K562 (cell line): ENCODE measurements around the gene GDF15. TPM values are rescaled to one million over a fixed set of nuclear protein-coding genes. Genes with fewer than 3 reads are reported as not detected.

Source experiments
- CBX3 ChIP-seq, 2 experiments: IDR thresholded peaks; 1 replicate in 1 of 2; 2 replicates in 1 of 2; pipeline ENCODE4 v1.6.1; 2012; ENCODE audit warnings: inconsistent platforms in 2 of 2, low read length in 2 of 2, borderline replicate concordance in 1 of 2, control low read depth in 1 of 2
- FOXJ2 ChIP-seq: fragments of 200-800 bp; sonication (Bioruptor generic); IDR thresholded peaks from 2 replicates; pipeline ENCODE4 v1.6.1; 2016; ENCODE audit warnings: missing genetic modification characterization, missing compliant biosample characterization
- FOXO4 ChIP-seq: fragments of 450-650 bp; formaldehyde crosslinking; IDR thresholded peaks from 2 replicates; pipeline ENCODE4 v1.4.0; 2020; ENCODE audit warnings: mild to moderate bottlenecking, moderate library complexity
- FOXP1 ChIP-seq: sonication (generic); formaldehyde crosslinking; IDR thresholded peaks from 2 replicates; pipeline ENCODE4 v1.8.0; 2022; ENCODE audit warnings: mild to moderate bottlenecking, missing genetic modification reagents
- GABPB2 ChIP-seq: fragments of 250-450 bp; sonication (Bioruptor Pico); conservative IDR thresholded peaks from 2 replicates; pipeline ENCODE4 v1.5.1; 2021; ENCODE audit warnings: mild to moderate bottlenecking
- HDAC2 ChIP-seq: fragments of 450-650 bp; IDR thresholded peaks from 2 replicates; pipeline ENCODE4 v1.6.1; 2016; ENCODE audit warnings: mild to moderate bottlenecking
- ILK ChIP-seq: fragments of 450-650 bp; IDR thresholded peaks from 2 replicates; pipeline ENCODE4 v1.6.1; 2016; ENCODE audit warnings: missing genetic modification characterization, low read depth, mild to moderate bottlenecking, missing compliant biosample characterization, moderate library complexity, borderline replicate concordance
- KLF1 ChIP-seq: fragments of 450-650 bp; IDR thresholded peaks from 2 replicates; pipeline ENCODE4 v1.6.1; 2016; ENCODE audit warnings: missing genetic modification characterization, missing compliant biosample characterization
- NCOA6 ChIP-seq: fragments of 450-650 bp; IDR thresholded peaks from 2 replicates; pipeline ENCODE4 v1.6.1; 2017; ENCODE audit warnings: mild to moderate bottlenecking
- NFYB ChIP-seq: IDR thresholded peaks from 2 replicates; pipeline ENCODE4 v1.6.1; 2011; ENCODE audit warnings: mild to moderate bottlenecking, moderate library complexity; ENCODE audit not compliant: insufficient read length; ENCODE audit errors: extremely low read depth
- PHB2 ChIP-seq: fragments of 450-650 bp; IDR thresholded peaks from 2 replicates; pipeline ENCODE4 v1.6.1; 2017; ENCODE audit warnings: low read depth
- POLR2B ChIP-seq: fragments of 450-650 bp; IDR thresholded peaks from 2 replicates; pipeline ENCODE4 v1.6.1; 2018; ENCODE audit warnings: low read depth; ENCODE audit not compliant: partially characterized antibody
- POLR2G ChIP-seq: fragments of 200-400 bp; formaldehyde crosslinking; IDR thresholded peaks from 2 replicates; pipeline ENCODE4 v1.6.1; 2017; ENCODE audit warnings: low read depth, mild to moderate bottlenecking, antibody characterized with exemption, low read length, moderate library complexity
- SNIP1 ChIP-seq: fragments of 450-650 bp; IDR thresholded peaks from 2 replicates; pipeline ENCODE4 v1.7.1; 2017; ENCODE audit warnings: low read depth, mild to moderate bottlenecking
- TCF7L2 ChIP-seq: fragments of 150-350 bp; IDR thresholded peaks from 2 replicates; pipeline ENCODE4 v1.6.1; 2016; ENCODE audit warnings: low read depth, mild to moderate bottlenecking, low read length, moderate library complexity
- TEAD2 ChIP-seq: fragments of 450-650 bp; IDR thresholded peaks from 2 replicates; pipeline ENCODE4 v1.6.1; 2016; ENCODE audit warnings: missing genetic modification characterization, control low read depth, missing compliant biosample characterization
- YBX1 ChIP-seq: fragments of 450-650 bp; IDR thresholded peaks from 2 replicates; pipeline ENCODE4 v1.7.1; 2016; ENCODE audit warnings: mild to moderate bottlenecking
- ZNF384 ChIP-seq: IDR thresholded peaks from 2 replicates; pipeline ENCODE4 v1.6.1; 2012; ENCODE audit warnings: low read depth, low read length, improper control_type of control experiment
- ZNF398 ChIP-seq: fragments of 250-450 bp; sonication (Bioruptor Pico); IDR thresholded peaks from 2 replicates; pipeline ENCODE4 v1.8.0; 2021; ENCODE audit warnings: moderate library complexity, mild to moderate bottlenecking, inconsistent platforms
- ZNF644 ChIP-seq: fragments of 200-800 bp; sonication (Bioruptor generic); IDR thresholded peaks from 2 replicates; pipeline ENCODE4 v1.6.1; 2016; ENCODE audit warnings: low read depth, missing genetic modification characterization, missing compliant biosample characterization
- ZSCAN29 ChIP-seq: fragments of 450-650 bp; IDR thresholded peaks from 2 replicates; pipeline ENCODE4 v1.6.1; 2017
- polyA plus RNA-seq, 8 experiments: library from polyadenylated mRNA; depleted of rRNA in 4 of 8; stranded (reverse) in 5 of 8; unstranded in 3 of 8; fragments of >200 nt; fragmentation: Nextera tagmentation in 2 of 8; fragmentation: Illumina TruSeq in 1 of 8; extraction: Ambion mirVana in 2 of 8; extraction: Trizol in 1 of 8; gene quantifications; 2 replicates each; pipeline versions ENCODE4 v1.2.1 to v1.2.3, GENCODE V29; 2011 to 2014; ENCODE audit warnings: inconsistent platforms in 1 of 8, missing spikeins in 1 of 8
- total RNA-seq, 7 experiments: library from RNA; depleted of rRNA in 6 of 7; stranded (reverse); fragments of >200 nt in 6 of 7; fragmentation: Illumina TruSeq in 2 of 7; extraction: Trizol in 2 of 7; gene quantifications; 2 replicates each; pipeline versions ENCODE4 v1.2.1 to v1.2.3, GENCODE V29; 2011 to 2021; ENCODE audit warnings: low replicate concordance in 1 of 7
- TF ChIP-seq, protein P1 (sequence below): fragments of 250-450 bp; sonication (Bioruptor Pico); IDR thresholded peaks from 2 replicates; pipeline ENCODE4 v1.8.0; 2022; ENCODE audit warnings: inconsistent platforms
- TF ChIP-seq, protein P2 (sequence below): sonication (generic); formaldehyde crosslinking; IDR thresholded peaks from 2 replicates; pipeline ENCODE4 v1.8.1; 2023; ENCODE audit warnings: mild to moderate bottlenecking, missing genetic modification reagents, moderate library complexity

Gene GDF15
- total and polyA plus RNA-seq, 9 of the 15 experiments (the other 6 are each of a cell fraction or from before 2014, with no cell fraction given), result 2.3 to 82.4 (median 12.5) TPM

DNA sequence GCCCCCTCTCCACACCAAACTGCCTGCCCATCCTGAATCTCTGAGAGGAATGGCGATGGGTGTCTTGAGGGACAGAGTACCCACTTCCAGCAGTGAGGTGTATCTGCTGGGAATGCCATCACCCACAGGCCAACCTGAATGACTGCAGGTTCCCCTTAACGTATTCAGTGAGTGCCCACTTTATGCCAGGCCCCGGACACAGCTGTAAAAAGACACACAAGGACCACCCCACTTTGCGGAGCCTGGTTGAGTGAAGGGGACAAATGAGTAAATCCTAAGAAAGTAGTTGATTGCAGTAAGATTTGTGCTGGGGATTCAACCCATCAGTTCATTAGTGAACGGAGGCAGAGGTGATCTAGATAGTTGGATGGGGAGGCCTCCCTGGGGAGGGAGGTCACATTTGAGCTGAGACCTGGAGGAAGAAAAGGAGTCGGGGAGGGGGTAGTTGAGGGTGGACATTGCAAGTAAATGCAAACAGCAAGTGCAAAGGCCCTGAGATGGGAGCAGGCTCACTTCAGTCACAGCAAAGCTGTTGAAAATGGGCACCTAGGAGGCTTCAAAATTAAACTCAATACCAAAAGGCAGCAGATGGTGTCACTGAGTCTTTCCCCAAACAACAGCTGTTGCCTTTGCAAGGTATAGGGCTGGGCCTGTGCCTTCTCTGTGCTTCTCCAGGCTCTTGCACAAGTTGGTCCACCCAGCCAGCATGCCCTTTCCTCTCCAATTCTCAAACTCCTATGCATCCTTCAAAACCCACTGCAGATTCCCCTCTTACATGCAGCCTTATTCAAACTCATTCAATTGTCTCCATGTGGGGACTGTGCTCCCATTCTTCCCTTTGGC is 4.3 kb downstream of the GDF15 start (continued):
- TF ChIP-seq KLF1 (tag), result no peak
- no peak for TF ChIP-seq ZSCAN29
- TF ChIP-seq HDAC2, result no peak
- TF ChIP-seq POLR2B, result peak; percentile 86
- TF ChIP-seq FOXJ2 (tag), result 0 out of 2 replicates have a peak, but pooled peaks have one; percentile 11
- 0 out of 2 replicates have a peak, but pooled peaks have one; percentile 12 for TF ChIP-seq GABPB2 (CRISPR knock-in tag)
- no peak for TF ChIP-seq PHB2
- no peak for TF ChIP-seq ILK (tag)
- TF ChIP-seq, protein P1, sequence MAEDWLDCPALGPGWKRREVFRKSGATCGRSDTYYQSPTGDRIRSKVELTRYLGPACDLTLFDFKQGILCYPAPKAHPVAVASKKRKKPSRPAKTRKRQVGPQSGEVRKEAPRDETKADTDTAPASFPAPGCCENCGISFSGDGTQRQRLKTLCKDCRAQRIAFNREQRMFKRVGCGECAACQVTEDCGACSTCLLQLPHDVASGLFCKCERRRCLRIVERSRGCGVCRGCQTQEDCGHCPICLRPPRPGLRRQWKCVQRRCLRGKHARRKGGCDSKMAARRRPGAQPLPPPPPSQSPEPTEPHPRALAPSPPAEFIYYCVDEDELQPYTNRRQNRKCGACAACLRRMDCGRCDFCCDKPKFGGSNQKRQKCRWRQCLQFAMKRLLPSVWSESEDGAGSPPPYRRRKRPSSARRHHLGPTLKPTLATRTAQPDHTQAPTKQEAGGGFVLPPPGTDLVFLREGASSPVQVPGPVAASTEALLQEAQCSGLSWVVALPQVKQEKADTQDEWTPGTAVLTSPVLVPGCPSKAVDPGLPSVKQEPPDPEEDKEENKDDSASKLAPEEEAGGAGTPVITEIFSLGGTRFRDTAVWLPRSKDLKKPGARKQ (CRISPR knock-in tag), result no peak
- TF ChIP-seq, protein P2, sequence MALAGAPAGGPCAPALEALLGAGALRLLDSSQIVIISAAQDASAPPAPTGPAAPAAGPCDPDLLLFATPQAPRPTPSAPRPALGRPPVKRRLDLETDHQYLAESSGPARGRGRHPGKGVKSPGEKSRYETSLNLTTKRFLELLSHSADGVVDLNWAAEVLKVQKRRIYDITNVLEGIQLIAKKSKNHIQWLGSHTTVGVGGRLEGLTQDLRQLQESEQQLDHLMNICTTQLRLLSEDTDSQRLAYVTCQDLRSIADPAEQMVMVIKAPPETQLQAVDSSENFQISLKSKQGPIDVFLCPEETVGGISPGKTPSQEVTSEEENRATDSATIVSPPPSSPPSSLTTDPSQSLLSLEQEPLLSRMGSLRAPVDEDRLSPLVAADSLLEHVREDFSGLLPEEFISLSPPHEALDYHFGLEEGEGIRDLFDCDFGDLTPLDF (CRISPR knock-in tag), result no peak
- no peak for TF ChIP-seq ZNF398 (CRISPR knock-in tag)
- TF ChIP-seq POLR2G, result no peak
- no peak for TF ChIP-seq SNIP1
- no peak for TF ChIP-seq TEAD2 (tag)
- no peak for TF ChIP-seq ZNF644
- TF ChIP-seq FOXP1 (CRISPR knock-in tag), result no peak
- TF ChIP-seq NFYB, result no peak
- TF ChIP-seq TCF7L2, result no peak
- TF ChIP-seq CBX3 (IDR thresholded peaks at IDR 0.05; ENCODE audit: borderline replicate concordance in 1 of 2, low read length in 2 of 2), result no peak
- no peak for TF ChIP-seq NCOA6
- no peak for TF ChIP-seq ZNF384
- TF ChIP-seq YBX1, result no peak
- TF ChIP-seq FOXO4, result no peak
